Smooth muscle cell (in vitro differentiated cells): ENCODE data around the gene NKAPD1. TPM values are rescaled to one million over a fixed set of nuclear protein-coding genes. Genes with fewer than 3 reads are reported as not detected.

ENCODE experiments used
- DNase-seq: peaks from one replicate; lab custom pipeline; 2025; ENCODE audit not compliant: unreplicated experiment; lab: John Stamatoyannopoulos, UW
- H2AFZ ChIP-seq: fragments of 200-600 bp; sonication (generic); 2 replicates; pipeline ENCODE4 v1.6.0; 2016; ENCODE audit warnings: antibody characterized with exemption, low read depth, mild to moderate bottlenecking
- H3F3A ChIP-seq: fragments of 200-600 bp; sonication (generic); 2 replicates; pipeline ENCODE4 v1.6.0; 2017; ENCODE audit warnings: antibody characterized with exemption, low read depth
- H3K27ac ChIP-seq: fragments of 200-600 bp; sonication (generic); 2 replicates; pipeline ENCODE4 v1.5.1; 2016; ENCODE audit warnings: low read depth, mild to moderate bottlenecking
- H3K27me3 ChIP-seq: fragments of 200-600 bp; sonication (generic); 2 replicates; pipeline ENCODE4 v1.6.1; 2016; ENCODE audit warnings: low read depth, mild to moderate bottlenecking
- H3K36me3 ChIP-seq: fragments of 200-600 bp; sonication (generic); 2 replicates; pipeline ENCODE4 v1.5.1; 2016; ENCODE audit warnings: low read depth
- H3K4me1 ChIP-seq: fragments of 200-600 bp; sonication (generic); 2 replicates; pipeline ENCODE4 v1.5.1; 2016; ENCODE audit warnings: low read depth
- H3K4me2 ChIP-seq: fragments of 200-600 bp; sonication (generic); 2 replicates; pipeline ENCODE4 v1.6.0; 2016; ENCODE audit warnings: mild to moderate bottlenecking
- H3K4me3 ChIP-seq: fragments of 200-600 bp; sonication (generic); 2 replicates; pipeline ENCODE4 v1.5.1; 2016; ENCODE audit warnings: mild to moderate bottlenecking
- H3K79me2 ChIP-seq: fragments of 200-600 bp; sonication (generic); 2 replicates; pipeline ENCODE4 v1.6.0; 2016; ENCODE audit warnings: low read depth, mild to moderate bottlenecking
- H3K9ac ChIP-seq: fragments of 200-600 bp; sonication (generic); 2 replicates; pipeline ENCODE4 v1.6.0; 2016; ENCODE audit warnings: low read depth
- H3K9me3 ChIP-seq: fragments of 200-600 bp; sonication (generic); replicated peaks from 2 replicates; pipeline ENCODE4 v1.5.1; 2016; ENCODE audit warnings: low read depth
- H4K20me1 ChIP-seq: fragments of 200-600 bp; sonication (generic); 2 replicates; pipeline ENCODE4 v1.6.0; 2016; ENCODE audit warnings: low read depth
- WGBS: methylation state at CpG from one replicate; pipeline ENCODE4 v1.1.7; 2016; ENCODE audit warnings: low lambda C conversion rate; 5-methylcytosine and 5-hydroxymethylcytosine counted together
- polyA plus RNA-seq: library from polyadenylated mRNA; unstranded; fragments of >200 nt; fragmentation: Nextera tagmentation; extraction: Ambion mirVana; gene quantifications from 2 replicates; pipeline ENCODE4 v1.2.1, GENCODE V29; 2016
- total RNA-seq: library from RNA; depleted of rRNA; stranded (reverse); fragments of >200 nt; gene quantifications from 2 replicates; pipeline ENCODE4 v1.2.3, GENCODE V29; 2014
- TF ChIP-seq, protein P1 (sequence below): fragments of 200-600 bp; sonication (generic); IDR thresholded peaks from 2 replicates; pipeline ENCODE4 v1.5.1; 2017; ENCODE audit warnings: borderline replicate concordance, mild to moderate bottlenecking, antibody characterized with exemption; ENCODE audit not compliant: insufficient read depth, poor library complexity, severe bottlenecking

Gene NKAPD1
- total and polyA plus RNA-seq, 2 experiments from 2014 or later: 16.2 to 19.9 TPM

DNA sequence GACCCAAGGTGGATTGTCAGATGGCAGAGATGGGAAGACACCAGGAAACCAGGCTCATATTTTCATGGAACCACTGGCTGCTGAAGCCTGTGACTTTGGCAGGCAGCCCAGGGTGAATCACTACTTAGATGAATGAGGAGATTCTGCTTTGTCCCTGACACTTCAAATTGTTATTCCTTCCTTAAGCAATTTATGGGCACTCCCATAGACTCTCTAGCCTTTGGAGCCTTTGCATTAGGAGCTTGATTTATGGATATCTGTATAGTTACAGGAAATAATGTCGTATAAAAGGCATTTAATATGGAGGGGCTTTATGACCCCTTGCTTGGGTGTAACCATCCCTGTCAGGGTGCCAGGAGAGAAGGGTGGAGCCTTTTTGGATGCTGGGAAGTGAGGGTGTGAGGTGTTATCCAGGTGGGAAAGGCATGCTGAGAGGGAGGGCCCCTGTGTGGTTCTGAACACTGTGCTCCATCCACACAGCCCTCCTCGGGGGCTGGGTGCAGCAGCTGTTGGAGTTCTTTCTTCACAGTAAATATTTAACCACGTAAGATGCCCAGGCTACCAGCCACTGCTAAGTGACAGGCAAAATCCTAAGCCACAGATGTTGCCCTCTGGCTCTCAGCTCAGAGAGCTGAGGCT, 54.5 kb downstream of the NKAPD1 start:
- H3K4me3 ChIP-seq: no peak overlapping the region
- H3K9ac ChIP-seq: no peak overlapping the region
- no peaks in the 10 kb centered on the region for H3K36me3 ChIP-seq
- TF ChIP-seq, protein P1, sequence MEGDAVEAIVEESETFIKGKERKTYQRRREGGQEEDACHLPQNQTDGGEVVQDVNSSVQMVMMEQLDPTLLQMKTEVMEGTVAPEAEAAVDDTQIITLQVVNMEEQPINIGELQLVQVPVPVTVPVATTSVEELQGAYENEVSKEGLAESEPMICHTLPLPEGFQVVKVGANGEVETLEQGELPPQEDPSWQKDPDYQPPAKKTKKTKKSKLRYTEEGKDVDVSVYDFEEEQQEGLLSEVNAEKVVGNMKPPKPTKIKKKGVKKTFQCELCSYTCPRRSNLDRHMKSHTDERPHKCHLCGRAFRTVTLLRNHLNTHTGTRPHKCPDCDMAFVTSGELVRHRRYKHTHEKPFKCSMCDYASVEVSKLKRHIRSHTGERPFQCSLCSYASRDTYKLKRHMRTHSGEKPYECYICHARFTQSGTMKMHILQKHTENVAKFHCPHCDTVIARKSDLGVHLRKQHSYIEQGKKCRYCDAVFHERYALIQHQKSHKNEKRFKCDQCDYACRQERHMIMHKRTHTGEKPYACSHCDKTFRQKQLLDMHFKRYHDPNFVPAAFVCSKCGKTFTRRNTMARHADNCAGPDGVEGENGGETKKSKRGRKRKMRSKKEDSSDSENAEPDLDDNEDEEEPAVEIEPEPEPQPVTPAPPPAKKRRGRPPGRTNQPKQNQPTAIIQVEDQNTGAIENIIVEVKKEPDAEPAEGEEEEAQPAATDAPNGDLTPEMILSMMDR: no peak
- no peaks in the 10 kb centered on the region for H3F3A ChIP-seq
- no peaks in the 10 kb centered on the region for H3K9me3 ChIP-seq
- H3K79me2 ChIP-seq: no peaks in the 10 kb centered on the region
- no peak for DNase-seq
- WGBS: 87% methylated on average over 3 of the region's 3 CpGs
- H3K27ac ChIP-seq: no peak overlapping the region
- no peak overlapping the region for H3K4me2 ChIP-seq
- no peaks in the 10 kb centered on the region for H4K20me1 ChIP-seq
- H2AFZ ChIP-seq: no peak overlapping the region
- no peaks in the 10 kb centered on the region for H3K27me3 ChIP-seq
- no peaks in the 10 kb centered on the region for H3K4me1 ChIP-seq

- Histone ChIP-seq H4K20me1 (no peaks in the 10 kb centered on the region), H3F3A (no peaks in the 10 kb centered on the region), H3K79me2 (no peaks in the 10 kb centered on the region), H3K27ac (no peak overlapping the region), H3K4me3 (no peak overlapping the region), H3K9ac (no peak overlapping the region), H3K27me3 (no peaks in the 10 kb centered on the region), H3K9me3 (no peaks in the 10 kb centered on the region), H2AFZ (no peak overlapping the region), H3K36me3 (no peaks in the 10 kb centered on the region), H3K4me1 (no peaks in the 10 kb centered on the region), H3K4me2 (no peak overlapping the region)
- TF ChIP-seq, protein P1: no peak
- no peak for DNase-seq
- WGBS: 94% methylated on average over 5 of the region's 5 CpGs
Measured at GRCh38 chr11:112129656-112130055, 55.6 kb downstream of the NKAPD1 start.

DNA sequence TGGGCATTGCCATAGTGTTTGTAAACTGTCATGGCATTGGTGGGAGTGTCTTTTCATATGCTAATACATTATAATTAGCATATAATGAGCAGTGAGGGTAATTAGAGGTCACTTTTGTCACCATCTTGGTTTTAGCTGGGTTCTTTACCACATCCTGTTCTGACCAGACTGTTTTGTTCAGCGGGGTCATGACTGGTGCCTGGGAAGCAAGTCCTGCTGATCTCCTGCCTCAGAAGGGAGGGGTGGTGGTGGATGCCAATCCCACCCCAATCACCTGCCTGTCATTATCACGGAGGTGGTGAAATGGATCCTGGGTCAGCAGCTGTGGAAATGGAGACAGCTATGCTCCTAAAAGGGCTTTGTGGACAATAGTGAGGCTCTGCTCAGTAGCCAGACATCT, 58.6 kb downstream of the NKAPD1 start:
- Histone ChIP-seq H4K20me1 (no peaks in the 10 kb centered on the region), H3K27ac (no peak overlapping the region), H3K4me1 (no peaks in the 10 kb centered on the region), H3F3A (no peaks in the 10 kb centered on the region), H3K4me3 (no peak overlapping the region), H2AFZ (no peak overlapping the region), H3K4me2 (no peak overlapping the region), H3K79me2 (no peaks in the 10 kb centered on the region), H3K36me3 (no peaks in the 10 kb centered on the region), H3K27me3 (no peaks in the 10 kb centered on the region), H3K9me3 (no peaks in the 10 kb centered on the region), H3K9ac (no peak overlapping the region)
- no peak for DNase-seq
- TF ChIP-seq, protein P1: no peak
- WGBS: 79% methylated on average over 2 of the region's 2 CpGs

DNA sequence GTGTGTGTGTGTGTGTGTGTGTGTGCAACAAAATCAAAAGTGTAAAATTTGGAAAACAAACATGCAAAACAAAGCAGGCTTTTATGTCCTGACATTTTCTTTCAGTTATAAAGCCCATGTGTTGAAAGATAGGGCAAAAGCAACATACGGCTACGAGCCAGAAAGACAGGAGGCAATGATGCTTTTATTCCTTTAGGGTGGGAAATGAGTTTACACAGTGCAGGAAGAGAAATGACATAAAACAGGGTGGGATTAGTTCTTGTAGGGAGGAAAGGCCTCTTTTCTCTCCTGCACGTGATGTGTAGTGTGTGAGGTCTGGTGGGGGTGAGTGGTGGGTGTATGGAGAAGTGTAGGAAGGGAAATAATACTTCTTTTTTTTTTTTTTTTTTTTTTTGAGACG, 60.4 kb downstream of the NKAPD1 start:
- Histone ChIP-seq H3K4me3 (no peak overlapping the region), H3K79me2 (no peaks in the 10 kb centered on the region), H3K9me3 (no peaks in the 10 kb centered on the region)

More for the DNA sequence above, 60.4 kb downstream of the NKAPD1 start:
- WGBS: 48% methylated on average over 3 of the region's 4 CpGs
- Histone ChIP-seq H4K20me1 (no peaks in the 10 kb centered on the region), H2AFZ (no peak overlapping the region), H3K9ac (no peak overlapping the region), H3K4me1 (no peaks in the 10 kb centered on the region), H3K36me3 (no peaks in the 10 kb centered on the region), H3F3A (no peaks in the 10 kb centered on the region), H3K4me2 (no peak overlapping the region), H3K27ac (no peak overlapping the region), H3K27me3 (no peaks in the 10 kb centered on the region)
- DNase-seq: no peak
- TF ChIP-seq, protein P1: no peak
